Nephron progenitor cell (in vitro differentiated cells): ENCODE results near the gene CNGA2.

Experiments used
- DNase-seq: peaks from one replicate; pipeline ENCODE4 v3.0.0; 2021
- H3K27ac Mint-ChIP-seq: 2 replicates; pipeline ENCODE4 v1.8.0; 2021; ENCODE audit warnings: mild to moderate bottlenecking, moderate library complexity, mixed read lengths
- H3K27me3 Mint-ChIP-seq: 2 replicates; pipeline ENCODE4 v1.8.0; 2021; ENCODE audit warnings: mild to moderate bottlenecking, low read depth, mixed read lengths; ENCODE audit not compliant: poor library complexity
- H3K36me3 Mint-ChIP-seq: 2 replicates; pipeline ENCODE4 v1.8.0; 2021; ENCODE audit warnings: low read depth, mixed read lengths
- H3K4me1 Mint-ChIP-seq: 2 replicates; pipeline ENCODE4 v1.8.0; 2021; ENCODE audit warnings: mixed read lengths
- H3K4me3 Mint-ChIP-seq: 2 replicates; pipeline ENCODE4 v1.8.0; 2021; ENCODE audit warnings: mild to moderate bottlenecking, moderate library complexity, mixed read lengths
- H3K9me3 Mint-ChIP-seq: 2 replicates; pipeline ENCODE4 v1.8.0; 2021; ENCODE audit warnings: mild to moderate bottlenecking, moderate library complexity, mixed read lengths
- TF ChIP-seq, protein P1 (sequence below): fragments of 200-600 bp; sonication (generic); IDR thresholded peaks from 2 replicates; pipeline ENCODE4 v1.5.0; 2021; ENCODE audit warnings: antibody characterized with exemption

CNGA2 gene

DNA sequence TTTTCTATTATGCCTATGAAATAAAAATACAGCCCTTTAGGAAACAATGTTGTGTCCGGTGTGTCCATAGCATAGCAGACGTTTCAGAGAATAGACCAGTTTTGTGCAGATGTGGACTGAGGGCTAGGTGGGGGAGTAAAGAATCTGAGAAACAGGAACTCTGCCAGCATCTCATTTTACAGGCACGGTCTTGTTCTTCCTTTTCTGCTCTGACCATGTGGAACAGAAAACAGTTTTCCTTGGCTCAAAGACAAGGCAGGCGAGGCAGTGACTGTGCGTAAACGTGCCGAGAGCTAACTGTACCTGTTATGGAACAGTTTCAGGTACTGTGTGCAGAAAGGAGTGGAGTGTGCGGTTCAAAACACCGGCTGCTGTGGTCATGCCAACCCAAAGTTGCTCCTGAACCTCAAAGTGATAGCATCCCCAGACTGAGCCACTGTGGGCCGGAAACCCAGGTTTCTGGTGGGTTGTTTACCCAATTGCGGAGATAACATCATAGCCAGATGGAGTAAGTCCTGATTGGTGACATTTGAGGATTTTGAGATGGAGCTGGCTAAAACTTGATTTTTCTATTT lies 20.2 kb downstream of the CNGA2 start:
- H3K4me1 Mint-ChIP-seq, result peaks cover 14% of the 10 kb centered on the region
- H3K36me3 Mint-ChIP-seq, result no peaks in the 10 kb centered on the region
- H3K4me3 Mint-ChIP-seq, result no peak overlapping the region
- no peak for DNase-seq
- peaks cover 7% of the 10 kb centered on the region for H3K27me3 Mint-ChIP-seq
- TF ChIP-seq, protein P1, sequence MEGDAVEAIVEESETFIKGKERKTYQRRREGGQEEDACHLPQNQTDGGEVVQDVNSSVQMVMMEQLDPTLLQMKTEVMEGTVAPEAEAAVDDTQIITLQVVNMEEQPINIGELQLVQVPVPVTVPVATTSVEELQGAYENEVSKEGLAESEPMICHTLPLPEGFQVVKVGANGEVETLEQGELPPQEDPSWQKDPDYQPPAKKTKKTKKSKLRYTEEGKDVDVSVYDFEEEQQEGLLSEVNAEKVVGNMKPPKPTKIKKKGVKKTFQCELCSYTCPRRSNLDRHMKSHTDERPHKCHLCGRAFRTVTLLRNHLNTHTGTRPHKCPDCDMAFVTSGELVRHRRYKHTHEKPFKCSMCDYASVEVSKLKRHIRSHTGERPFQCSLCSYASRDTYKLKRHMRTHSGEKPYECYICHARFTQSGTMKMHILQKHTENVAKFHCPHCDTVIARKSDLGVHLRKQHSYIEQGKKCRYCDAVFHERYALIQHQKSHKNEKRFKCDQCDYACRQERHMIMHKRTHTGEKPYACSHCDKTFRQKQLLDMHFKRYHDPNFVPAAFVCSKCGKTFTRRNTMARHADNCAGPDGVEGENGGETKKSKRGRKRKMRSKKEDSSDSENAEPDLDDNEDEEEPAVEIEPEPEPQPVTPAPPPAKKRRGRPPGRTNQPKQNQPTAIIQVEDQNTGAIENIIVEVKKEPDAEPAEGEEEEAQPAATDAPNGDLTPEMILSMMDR, result no peak
- peaks cover 60% of the 10 kb centered on the region for H3K9me3 Mint-ChIP-seq
- no peak overlapping the region for H3K27ac Mint-ChIP-seq

DNA sequence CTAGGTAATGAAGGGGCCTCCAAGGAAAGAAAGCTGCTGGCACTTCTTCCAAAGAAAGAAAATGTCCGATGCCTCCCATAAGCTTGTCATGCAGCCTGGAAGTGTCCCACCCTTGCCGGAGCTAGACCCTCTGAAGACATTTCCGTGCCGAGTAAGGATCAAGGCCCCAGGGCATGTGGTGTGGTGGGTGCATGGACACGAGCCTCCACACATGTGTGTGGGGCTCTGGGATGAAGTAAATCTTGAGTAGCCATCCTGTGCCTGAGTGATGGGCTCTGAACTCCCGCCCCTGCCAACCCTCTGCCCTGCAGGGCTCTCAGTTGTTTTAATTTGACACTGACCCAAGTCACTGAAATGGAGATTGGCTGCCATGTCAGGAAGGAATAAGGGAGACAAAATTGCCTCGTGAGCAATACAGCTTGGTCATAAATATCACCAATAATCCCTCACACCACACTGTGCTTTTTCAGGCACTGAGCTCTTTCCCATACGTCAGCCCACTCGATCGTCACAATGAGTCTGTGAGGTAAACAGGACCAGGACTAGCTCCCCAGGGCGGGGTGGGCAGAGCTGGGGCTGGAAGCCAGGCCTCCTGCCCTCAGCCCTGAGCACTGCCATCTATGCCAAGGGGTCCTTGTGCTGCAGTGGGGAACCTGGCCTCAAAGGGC lies 24.6 kb downstream of the CNGA2 start:
- Mint-ChIP-seq H3K9me3 (peaks cover 63% of the 10 kb centered on the region), H3K27me3 (no peaks in the 10 kb centered on the region), H3K27ac (no peak overlapping the region), H3K36me3 (no peaks in the 10 kb centered on the region), H3K4me3 (no peak overlapping the region), H3K4me1 (peaks cover 6% of the 10 kb centered on the region)
- no peak for DNase-seq
- TF ChIP-seq, protein P1, result no peak

DNA sequence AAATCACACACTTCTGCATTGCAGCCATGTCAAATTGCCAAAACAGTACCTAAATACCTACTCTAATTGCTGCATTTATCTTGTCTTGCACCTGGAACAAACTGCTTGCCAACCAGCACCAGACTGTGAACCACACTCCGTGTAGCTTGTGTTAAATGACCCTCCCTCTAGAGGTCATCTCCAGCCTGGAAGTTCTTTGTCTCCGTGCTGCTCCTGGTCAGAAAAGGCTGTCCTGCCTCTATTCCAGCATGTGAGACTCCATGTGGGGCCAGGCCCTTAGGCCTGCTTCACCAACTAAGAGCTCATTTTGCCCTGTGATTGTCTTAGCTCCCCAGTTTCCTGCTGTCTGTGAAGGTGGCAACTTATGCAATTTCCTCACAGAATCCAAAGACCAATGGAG lies 28.3 kb downstream of the CNGA2 start:
- no peak for DNase-seq
- no peak overlapping the region for H3K4me3 Mint-ChIP-seq
- no peaks in the 10 kb centered on the region for H3K36me3 Mint-ChIP-seq
- TF ChIP-seq, protein P1, result no peak
- peaks cover 5% of the 10 kb centered on the region for H3K4me1 Mint-ChIP-seq
- H3K27me3 Mint-ChIP-seq, result no peaks in the 10 kb centered on the region
- peaks cover 62% of the 10 kb centered on the region for H3K9me3 Mint-ChIP-seq
- H3K27ac Mint-ChIP-seq, result no peak overlapping the region

DNA sequence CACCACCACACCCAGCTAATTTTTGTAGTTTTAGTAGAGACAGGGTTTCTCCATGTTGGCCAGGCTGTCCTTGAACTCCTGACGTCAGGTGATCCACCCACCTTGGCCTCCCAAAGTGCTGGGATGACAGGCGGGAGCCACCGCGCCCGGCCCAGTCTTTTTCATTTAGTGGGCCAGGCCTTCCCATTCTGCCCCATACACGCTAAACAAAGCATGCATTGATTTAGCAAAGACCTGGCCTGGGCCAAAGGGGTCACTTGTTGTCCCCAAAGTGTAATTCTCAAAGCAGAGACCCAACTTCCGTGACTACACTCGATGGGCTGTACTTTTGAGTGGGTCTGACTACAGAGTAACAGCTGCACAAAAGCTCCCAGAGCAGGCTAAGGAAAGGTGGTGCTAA lies 29.2 kb downstream of the CNGA2 start:
- TF ChIP-seq, protein P1, result no peak
- Mint-ChIP-seq H3K4me3 (no peak overlapping the region), H3K27me3 (no peaks in the 10 kb centered on the region), H3K4me1 (peaks cover 6% of the 10 kb centered on the region), H3K36me3 (no peaks in the 10 kb centered on the region), H3K27ac (no peak overlapping the region), H3K9me3 (peaks cover 57% of the 10 kb centered on the region)
- no peak for DNase-seq

DNA sequence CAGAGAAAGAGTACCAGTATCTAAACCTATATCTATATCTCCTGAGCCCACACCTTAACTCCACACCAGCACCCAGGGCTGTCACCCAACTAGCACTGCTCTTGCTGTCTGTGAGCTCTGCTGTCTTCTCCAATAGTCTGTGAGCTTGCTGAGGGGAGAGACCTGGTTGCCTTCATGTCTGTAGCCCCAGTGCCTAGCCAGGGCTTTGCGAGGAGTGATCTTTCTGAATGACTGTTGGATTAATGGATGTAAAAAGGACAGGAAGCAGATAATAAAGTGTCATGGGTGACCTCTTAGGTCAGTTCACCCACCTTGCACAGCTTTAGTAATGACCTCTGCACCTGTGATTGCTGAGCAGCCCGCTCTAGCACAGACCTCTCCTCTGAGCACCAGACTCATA lies 30.5 kb downstream of the CNGA2 start:
- H3K36me3 Mint-ChIP-seq, result no peaks in the 10 kb centered on the region
- H3K4me1 Mint-ChIP-seq, result peaks cover 6% of the 10 kb centered on the region
- H3K9me3 Mint-ChIP-seq, result peaks cover 61% of the 10 kb centered on the region
- no peak overlapping the region for H3K4me3 Mint-ChIP-seq
- no peak for DNase-seq
- no peak overlapping the region for H3K27ac Mint-ChIP-seq
- H3K27me3 Mint-ChIP-seq, result no peaks in the 10 kb centered on the region
- TF ChIP-seq, protein P1, result no peak

DNA sequence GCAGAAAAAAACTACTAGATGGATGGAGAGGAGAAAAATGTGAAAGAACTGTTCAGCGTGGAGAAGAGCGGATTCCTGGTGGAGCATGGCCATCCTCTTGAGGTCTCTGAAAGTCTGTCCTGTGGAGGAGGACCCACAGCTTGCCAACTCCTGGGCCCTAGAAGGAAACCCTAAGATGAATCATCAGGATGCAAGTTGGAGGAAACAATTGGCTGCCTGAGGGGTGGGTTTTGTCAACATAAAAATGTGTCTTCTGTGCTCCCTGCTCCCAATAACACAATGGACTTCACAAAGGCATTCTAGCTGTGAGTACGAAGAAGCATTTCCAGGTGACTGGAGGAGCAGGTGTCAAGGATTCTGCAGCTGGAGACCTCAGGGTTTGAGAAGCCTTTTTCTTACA lies 37.2 kb downstream of the CNGA2 start:
- peaks cover 5% of the 10 kb centered on the region for H3K27me3 Mint-ChIP-seq
- no peaks in the 10 kb centered on the region for H3K36me3 Mint-ChIP-seq
- TF ChIP-seq, protein P1, result no peak
- peaks cover 13% of the 10 kb centered on the region for H3K4me1 Mint-ChIP-seq
- no peak for DNase-seq
- no peak overlapping the region for H3K4me3 Mint-ChIP-seq
- no peak overlapping the region for H3K27ac Mint-ChIP-seq
- peaks cover 54% of the 10 kb centered on the region for H3K9me3 Mint-ChIP-seq
